Mucosa of stomach (tissue), 1 donor: ENCODE results near the gene FAM117B.
"Not testable (repeated sequence)": the region's sequence is repeated elsewhere in the genome, so short reads cannot be mapped to it uniquely, and the experiment has no call there.

Experiments
- H3K27me3 ChIP-seq: one replicate; pipeline ENCODE4 v1.7.0; 2013; ENCODE audit warnings: mild to moderate bottlenecking, low read length; ENCODE audit not compliant: control insufficient read depth, insufficient read depth
- H3K36me3 ChIP-seq: one replicate; pipeline ENCODE4 v1.7.0; 2013; ENCODE audit warnings: low read length; ENCODE audit not compliant: control insufficient read depth, insufficient read depth
- H3K4me1 ChIP-seq: one replicate; pipeline ENCODE4 v1.7.0; 2013; ENCODE audit warnings: mild to moderate bottlenecking, low read length; ENCODE audit not compliant: control insufficient read depth, insufficient read depth
- H3K4me3 ChIP-seq: one replicate; pipeline ENCODE4 v1.7.0; 2013; ENCODE audit warnings: low read length
- H3K9ac ChIP-seq: one replicate; pipeline ENCODE4 v1.7.0; 2013; ENCODE audit warnings: mild to moderate bottlenecking, low read length, moderate library complexity
- H3K9me3 ChIP-seq: one replicate; pipeline ENCODE4 v1.7.0; 2013; ENCODE audit warnings: mild to moderate bottlenecking, low read length, moderate library complexity; ENCODE audit not compliant: control insufficient read depth
- donor health status: Pancreatic carcinoma.

FAM117B gene

GRCh38 chr2:202687276-202687675 is 52.5 kb downstream of the FAM117B start:
- H3K9ac ChIP-seq: no peak overlapping the region
- H3K4me3 ChIP-seq: no peak overlapping the region
- no peaks in the 10 kb centered on the region for H3K9me3 ChIP-seq
- H3K36me3 ChIP-seq: no peaks in the 10 kb centered on the region
- no peaks in the 10 kb centered on the region for H3K4me1 ChIP-seq
- no peaks in the 10 kb centered on the region for H3K27me3 ChIP-seq

DNA sequence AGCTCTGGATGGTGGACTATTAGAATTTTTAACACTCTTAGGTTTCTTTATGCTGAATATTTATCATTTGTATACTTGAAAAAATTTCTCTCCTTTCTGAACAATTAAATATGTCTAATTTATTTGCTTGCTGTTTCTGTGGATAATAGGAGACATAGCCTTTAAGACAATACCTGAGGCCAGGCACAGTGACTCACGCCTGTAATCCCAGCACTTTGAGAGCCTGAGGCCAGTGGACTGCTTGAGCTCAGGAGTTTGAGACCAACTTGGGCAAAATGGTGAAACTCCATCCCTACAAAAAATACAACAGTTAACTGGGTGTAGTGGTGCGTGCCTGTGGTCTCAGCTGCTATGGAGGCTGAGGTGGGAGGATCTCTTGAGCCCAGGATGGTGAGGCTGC is 54.7 kb downstream of the FAM117B start:
- H3K27me3 ChIP-seq: no peaks in the 10 kb centered on the region
- no peak overlapping the region for H3K9ac ChIP-seq
- no peaks in the 10 kb centered on the region for H3K4me1 ChIP-seq
- H3K4me3 ChIP-seq: no peak overlapping the region
- H3K36me3 ChIP-seq: no peaks in the 10 kb centered on the region
- H3K9me3 ChIP-seq: no peaks in the 10 kb centered on the region

DNA sequence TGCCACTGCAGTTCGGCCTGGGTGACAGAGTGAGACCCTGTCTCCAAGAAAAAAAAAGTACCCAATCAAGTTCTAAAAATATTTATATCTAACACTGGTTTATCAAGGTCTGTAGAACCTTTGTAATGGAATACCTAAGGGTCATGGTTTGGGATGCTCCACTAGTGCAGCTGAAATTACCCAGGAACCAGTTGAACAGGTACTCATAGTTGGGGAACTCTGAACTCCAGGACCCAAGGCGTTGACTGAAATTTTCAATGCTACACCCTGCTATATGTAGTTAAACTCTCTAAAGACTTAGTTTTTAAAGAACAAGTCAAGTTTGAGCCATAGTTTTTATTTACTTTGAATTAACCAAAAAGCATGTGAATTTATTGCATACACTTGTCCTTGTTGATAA is 55.1 kb downstream of the FAM117B start:
- no peaks in the 10 kb centered on the region for H3K27me3 ChIP-seq
- no peaks in the 10 kb centered on the region for H3K9me3 ChIP-seq
- H3K4me1 ChIP-seq: no peaks in the 10 kb centered on the region
- no peak overlapping the region for H3K9ac ChIP-seq
- no peaks in the 10 kb centered on the region for H3K36me3 ChIP-seq
- no peak overlapping the region for H3K4me3 ChIP-seq

GRCh38 chr2:202690321-202690900 is 55.6 kb downstream of the FAM117B start:
- no peak overlapping the region for H3K4me3 ChIP-seq
- H3K36me3 ChIP-seq: no peaks in the 10 kb centered on the region
- no peaks in the 10 kb centered on the region for H3K4me1 ChIP-seq
- no peaks in the 10 kb centered on the region for H3K9me3 ChIP-seq
- no peaks in the 10 kb centered on the region for H3K27me3 ChIP-seq
- no peak overlapping the region for H3K9ac ChIP-seq

DNA sequence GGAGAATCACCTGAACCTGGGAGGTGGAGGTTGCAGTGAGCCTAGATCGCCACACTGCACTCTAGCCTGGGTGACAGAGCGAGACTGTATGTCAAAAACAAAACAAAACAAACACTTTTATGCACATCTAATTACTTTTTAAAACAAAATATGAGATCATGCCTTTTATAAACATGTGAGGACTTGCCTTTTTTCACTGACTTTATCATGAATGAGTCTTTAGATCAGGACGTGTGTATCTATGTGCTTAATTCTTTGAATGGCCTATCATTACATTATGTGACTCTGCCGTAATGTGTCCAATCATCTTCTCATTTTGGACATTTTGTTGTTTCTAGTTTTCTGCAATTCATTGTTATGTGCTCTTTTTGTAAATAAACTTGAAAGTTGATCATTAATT is 58.7 kb downstream of the FAM117B start:
- H3K36me3 ChIP-seq: no peaks in the 10 kb centered on the region
- no peaks in the 10 kb centered on the region for H3K9me3 ChIP-seq
- no peak overlapping the region for H3K9ac ChIP-seq

DNA sequence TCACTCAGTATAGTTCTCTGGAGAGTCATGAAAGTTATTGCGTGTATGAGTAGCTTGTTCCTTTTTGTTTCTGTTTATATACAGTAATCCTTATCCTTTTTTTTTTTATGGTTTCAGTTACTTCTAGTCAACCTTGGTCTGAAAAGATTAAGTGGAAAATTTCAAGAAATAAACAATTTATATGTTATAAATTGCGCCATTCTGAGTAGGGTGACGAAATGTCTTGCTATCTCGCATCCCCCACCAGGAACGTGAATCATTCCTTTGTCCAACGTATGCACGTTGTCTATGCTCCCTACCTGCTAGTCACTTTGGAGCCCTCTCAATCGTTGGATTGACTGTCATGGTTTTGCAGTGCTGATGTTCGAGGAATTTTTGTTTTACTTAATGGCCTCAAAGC is 60.4 kb downstream of the FAM117B start:
- H3K4me3 ChIP-seq: no peak overlapping the region
- no peaks in the 10 kb centered on the region for H3K36me3 ChIP-seq
- no peaks in the 10 kb centered on the region for H3K27me3 ChIP-seq
- H3K9ac ChIP-seq: no peak overlapping the region
- H3K9me3 ChIP-seq: no peaks in the 10 kb centered on the region
- H3K4me1 ChIP-seq: no peaks in the 10 kb centered on the region

More for the DNA sequence above, 58.7 kb downstream of the FAM117B start:
- no peak overlapping the region for H3K4me3 ChIP-seq
- H3K27me3 ChIP-seq: no peaks in the 10 kb centered on the region
- H3K4me1 ChIP-seq: no peaks in the 10 kb centered on the region

- Histone ChIP-seq H3K9me3 (no peaks in the 10 kb centered on the region), H3K9ac (no peak overlapping the region), H3K36me3 (no peaks in the 10 kb centered on the region), H3K27me3 (no peaks in the 10 kb centered on the region), H3K4me3 (no peak overlapping the region), H3K4me1 (no peaks in the 10 kb centered on the region)
Measured at GRCh38 chr2:202700075-202700901, 65.5 kb downstream of the FAM117B start.

DNA sequence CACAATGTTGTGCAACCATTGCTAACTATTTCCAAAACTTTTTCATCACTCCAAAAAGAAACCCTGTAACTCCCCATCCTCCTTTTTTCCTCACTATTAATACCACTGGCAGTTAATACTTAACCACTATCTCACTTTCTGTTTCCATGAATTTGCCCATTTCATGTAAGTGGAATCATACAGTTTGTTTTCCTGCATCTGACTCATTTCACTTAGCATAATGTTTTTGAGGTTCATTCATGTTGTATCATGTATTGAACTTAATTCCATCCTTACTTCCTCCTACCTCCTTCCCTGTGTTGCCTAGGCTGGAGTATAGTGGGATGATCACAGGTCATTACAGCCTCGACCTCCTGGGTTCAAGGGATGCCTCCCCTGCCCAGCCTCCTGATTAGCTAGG is 68.3 kb downstream of the FAM117B start:
- no peaks in the 10 kb centered on the region for H3K4me1 ChIP-seq
- H3K9me3 ChIP-seq: no peaks in the 10 kb centered on the region
- H3K4me3 ChIP-seq: no peak overlapping the region
- H3K9ac ChIP-seq: no peak overlapping the region
- no peaks in the 10 kb centered on the region for H3K36me3 ChIP-seq
- no peaks in the 10 kb centered on the region for H3K27me3 ChIP-seq

DNA sequence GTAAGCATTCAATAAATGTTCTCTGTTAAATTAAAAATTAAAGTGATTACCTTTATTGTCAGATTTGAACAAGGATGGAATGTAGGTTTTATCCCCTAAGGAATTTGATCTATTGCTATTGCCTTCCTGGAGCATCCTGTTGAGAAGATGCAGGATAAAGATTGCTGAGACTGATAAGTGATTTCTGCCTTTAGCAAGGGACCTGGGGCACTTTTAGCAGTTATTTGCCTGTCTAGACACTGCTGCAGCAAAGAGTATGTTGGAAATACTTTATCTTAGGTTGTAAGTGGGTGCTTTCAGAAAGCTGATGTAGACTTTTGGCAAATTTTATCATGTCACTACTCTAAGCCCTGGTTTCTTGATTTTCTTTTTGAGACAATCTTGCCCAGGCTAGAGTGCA is 69.5 kb downstream of the FAM117B start:
- Histone ChIP-seq H3K9me3 (no peaks in the 10 kb centered on the region), H3K4me1 (no peaks in the 10 kb centered on the region), H3K4me3 (no peak overlapping the region), H3K9ac (no peak overlapping the region), H3K36me3 (no peaks in the 10 kb centered on the region), H3K27me3 (no peaks in the 10 kb centered on the region)

DNA sequence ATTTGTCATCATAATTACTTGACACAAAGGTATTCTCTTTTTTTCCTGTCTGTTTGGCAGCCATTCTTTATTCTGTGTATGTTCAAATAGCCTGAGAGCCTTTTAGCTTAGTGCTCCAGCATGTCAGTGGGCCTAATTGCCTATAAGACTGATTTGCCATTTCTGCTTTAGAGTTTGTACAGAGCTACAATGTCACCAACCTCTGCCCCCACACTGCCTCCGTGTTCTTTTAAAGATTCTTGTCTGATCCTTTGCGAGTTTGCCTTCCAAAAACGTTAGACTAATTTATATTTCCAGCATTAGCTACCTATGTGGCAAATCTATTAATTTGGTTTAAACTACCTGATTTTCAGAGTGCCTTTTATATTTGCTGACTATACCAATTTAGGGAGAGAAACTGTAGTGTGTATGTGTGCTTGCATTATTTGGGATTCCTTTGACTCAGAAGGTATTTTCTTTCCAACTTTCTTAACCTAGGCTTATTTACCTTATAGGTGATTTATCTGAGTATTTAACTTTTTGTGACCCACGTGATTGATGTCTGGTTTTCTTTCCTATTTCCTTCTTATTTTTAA is 70.8 kb downstream of the FAM117B start:
- Histone ChIP-seq H3K9me3 (no peaks in the 10 kb centered on the region), H3K4me1 (no peaks in the 10 kb centered on the region), H3K36me3 (no peaks in the 10 kb centered on the region), H3K27me3 (no peaks in the 10 kb centered on the region), H3K9ac (no peak overlapping the region), H3K4me3 (no peak overlapping the region)

DNA sequence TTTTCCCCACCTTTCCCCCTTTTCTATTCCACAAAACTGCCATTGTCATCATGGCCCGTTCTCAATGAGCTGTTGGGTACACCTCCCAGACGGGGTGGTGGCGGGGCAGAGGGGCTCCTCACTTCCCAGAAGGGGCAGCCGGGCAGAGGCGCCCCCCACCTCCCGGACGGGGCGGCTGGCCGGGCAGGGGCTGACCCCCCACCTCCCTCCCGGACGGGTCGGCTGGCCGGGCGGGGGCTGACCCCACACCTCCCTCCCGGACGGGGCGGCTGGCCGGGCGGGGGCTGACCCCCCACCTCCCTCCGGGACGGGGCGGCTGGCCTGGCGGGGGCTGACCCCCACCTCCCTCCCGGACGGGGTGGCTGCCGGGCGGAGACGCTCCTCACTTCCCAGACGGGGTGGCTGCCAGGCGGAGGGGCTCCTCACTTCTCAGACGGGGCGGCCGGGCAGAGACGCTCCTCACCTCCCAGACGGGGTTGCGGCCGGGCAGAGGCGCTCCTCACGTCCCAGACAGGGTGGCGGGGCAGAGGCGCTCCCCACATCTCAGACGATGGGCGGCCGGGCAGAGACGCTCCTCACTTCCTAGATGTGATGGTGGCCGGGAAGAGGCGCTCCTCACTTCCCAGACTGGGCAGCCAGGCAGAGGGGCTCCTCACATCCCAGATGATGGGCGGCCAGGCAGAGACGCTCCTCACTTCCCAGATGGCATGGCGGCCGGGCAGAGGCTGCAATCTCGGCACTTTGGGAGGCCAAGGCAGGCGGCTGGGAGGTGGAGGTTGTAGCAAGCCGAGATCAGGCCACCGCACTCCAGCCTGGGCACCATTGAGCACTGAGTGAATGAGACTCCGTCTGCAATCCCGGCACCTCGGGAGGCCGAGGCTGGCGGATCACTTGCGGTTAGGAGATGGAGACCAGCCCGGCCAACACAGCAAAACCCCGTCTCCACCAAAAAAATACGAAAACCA is 80.5 kb downstream of the FAM117B start:
- not testable (repeated sequence) for H3K27me3 ChIP-seq, H3K4me1 ChIP-seq, H3K36me3 ChIP-seq, H3K9me3 ChIP-seq, H3K4me3 ChIP-seq, H3K9ac ChIP-seq
